ENCODE results near the gene AUNIP.

AUNIP gene

DNA sequence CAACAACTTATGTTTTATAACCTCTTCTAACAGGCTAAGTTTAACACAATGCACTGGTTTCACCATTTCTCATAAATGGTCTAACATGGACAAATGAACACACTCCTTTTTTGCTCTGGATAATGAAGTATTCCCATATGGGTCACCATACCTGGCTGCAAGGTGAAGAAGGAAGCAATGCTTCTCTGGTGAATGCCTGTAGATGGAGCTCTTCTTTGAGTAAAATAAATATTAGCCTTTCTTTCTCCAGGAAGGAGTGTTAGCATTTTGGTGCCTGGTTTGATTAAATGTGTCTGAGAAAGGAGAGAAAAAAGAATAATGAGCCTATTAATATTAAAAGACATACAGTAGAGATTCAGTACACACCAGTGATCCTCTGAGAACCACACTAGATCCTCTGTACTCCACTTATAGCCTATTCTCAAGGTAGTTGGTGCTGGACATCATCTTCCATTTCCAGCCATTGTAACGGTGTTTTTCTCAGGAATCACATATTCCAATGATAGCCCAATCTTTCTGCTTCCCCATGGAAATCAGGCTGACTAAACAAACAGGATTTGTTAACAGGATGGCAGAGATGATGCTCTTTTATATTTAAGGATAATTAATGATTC, 21.9 kb downstream of the AUNIP start:
- Histone ChIP-seq H3K27me3 (ENCODE audit: insufficient read depth, low read depth, severe bottlenecking) (no peaks in the 10 kb centered on the region), H3K9me3 (ENCODE audit: severe bottlenecking) (no peaks in the 10 kb centered on the region), H3K36me3 (peaks cover 45% of the 10 kb centered on the region), H3K27ac (no peak overlapping the region), H3K4me3 (ENCODE audit: low read depth, low read length) (no peak overlapping the region)
- DNase-seq: no peak
- TF ChIP-seq, protein P1, sequence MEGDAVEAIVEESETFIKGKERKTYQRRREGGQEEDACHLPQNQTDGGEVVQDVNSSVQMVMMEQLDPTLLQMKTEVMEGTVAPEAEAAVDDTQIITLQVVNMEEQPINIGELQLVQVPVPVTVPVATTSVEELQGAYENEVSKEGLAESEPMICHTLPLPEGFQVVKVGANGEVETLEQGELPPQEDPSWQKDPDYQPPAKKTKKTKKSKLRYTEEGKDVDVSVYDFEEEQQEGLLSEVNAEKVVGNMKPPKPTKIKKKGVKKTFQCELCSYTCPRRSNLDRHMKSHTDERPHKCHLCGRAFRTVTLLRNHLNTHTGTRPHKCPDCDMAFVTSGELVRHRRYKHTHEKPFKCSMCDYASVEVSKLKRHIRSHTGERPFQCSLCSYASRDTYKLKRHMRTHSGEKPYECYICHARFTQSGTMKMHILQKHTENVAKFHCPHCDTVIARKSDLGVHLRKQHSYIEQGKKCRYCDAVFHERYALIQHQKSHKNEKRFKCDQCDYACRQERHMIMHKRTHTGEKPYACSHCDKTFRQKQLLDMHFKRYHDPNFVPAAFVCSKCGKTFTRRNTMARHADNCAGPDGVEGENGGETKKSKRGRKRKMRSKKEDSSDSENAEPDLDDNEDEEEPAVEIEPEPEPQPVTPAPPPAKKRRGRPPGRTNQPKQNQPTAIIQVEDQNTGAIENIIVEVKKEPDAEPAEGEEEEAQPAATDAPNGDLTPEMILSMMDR (IDR thresholded peaks at IDR 0.05; ENCODE audit: low read depth, low read length): peak; percentile 50; the same call in 1 of the 2 replicates

DNA sequence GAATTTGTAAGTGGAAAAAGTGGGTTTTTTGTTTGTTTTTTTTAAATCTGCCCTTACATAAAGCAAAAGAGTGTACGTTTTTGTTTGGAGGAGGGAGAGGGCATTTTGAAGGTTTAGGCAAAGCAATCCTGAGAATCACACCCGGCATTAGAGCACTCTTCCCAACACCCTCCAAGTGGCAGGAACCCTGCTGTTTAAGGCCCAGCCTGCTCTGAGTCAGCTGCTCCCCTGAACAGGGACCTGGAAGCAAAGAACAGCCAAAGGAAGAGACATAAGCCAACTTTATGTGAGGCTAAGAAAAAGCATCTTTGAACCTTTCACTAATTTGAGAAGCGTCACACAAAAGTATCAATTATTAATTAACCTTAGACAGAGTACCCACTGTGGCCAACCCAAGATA, 22.6 kb downstream of the AUNIP start:
- peaks cover 51% of the 10 kb centered on the region for H3K36me3 ChIP-seq

DNA sequence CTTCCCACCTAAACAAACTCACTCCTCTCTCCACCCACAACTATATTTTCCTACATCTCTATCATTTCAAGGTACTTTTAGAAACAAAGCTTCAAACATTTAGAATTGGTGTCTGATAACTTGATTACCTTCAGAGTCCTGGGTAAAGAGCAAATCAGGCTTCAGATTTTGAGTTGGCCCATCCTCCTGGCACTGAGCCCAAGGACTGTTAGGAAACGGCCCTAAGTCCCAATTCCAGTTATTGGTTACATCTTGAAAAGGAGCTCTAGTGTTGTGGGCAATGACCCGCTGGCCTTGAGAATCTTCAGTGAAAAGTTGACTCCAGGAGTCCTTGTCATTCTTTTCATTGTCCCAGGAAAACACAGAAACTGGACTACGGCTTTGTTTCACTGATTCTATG, 24.4 kb downstream of the AUNIP start:
- TF ChIP-seq, protein P1 (IDR thresholded peaks at IDR 0.05; ENCODE audit: low read depth, low read length): no peak
- DNase-seq: no peak
- peaks cover 69% of the 10 kb centered on the region for H3K36me3 ChIP-seq

More for the DNA sequence above, 22.6 kb downstream of the AUNIP start:
- H3K9me3 ChIP-seq (ENCODE audit: severe bottlenecking): no peaks in the 10 kb centered on the region
- no peak for DNase-seq
- no peak overlapping the region for H3K4me3 ChIP-seq (ENCODE audit: low read depth, low read length)
- no peak overlapping the region for H3K27ac ChIP-seq
- TF ChIP-seq, protein P1 (IDR thresholded peaks at IDR 0.05; ENCODE audit: low read depth, low read length): no peak
- H3K27me3 ChIP-seq (ENCODE audit: insufficient read depth, low read depth, severe bottlenecking): no peaks in the 10 kb centered on the region

DNA sequence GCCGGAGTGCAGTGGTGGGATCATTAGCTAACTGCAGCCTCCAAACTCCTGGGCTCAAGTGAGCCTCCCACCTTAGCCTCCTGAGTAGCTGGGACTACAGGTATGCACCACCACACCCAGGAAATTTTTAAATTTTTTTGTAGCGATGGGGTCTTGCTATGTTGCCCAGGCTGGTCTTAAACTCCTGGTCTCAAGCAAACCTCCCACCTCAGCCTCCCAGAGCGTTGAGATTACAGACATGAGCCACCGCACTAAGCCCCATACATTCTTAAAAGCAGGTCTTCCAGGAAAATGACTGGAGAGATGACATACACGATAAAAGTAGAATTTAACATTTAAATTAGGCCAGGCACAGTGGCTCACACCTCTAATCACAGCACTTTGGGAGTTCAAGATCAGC, 26.1 kb downstream of the AUNIP start:
- Histone ChIP-seq H3K36me3 (peaks cover 87% of the 10 kb centered on the region), H3K27ac (no peak overlapping the region), H3K9me3 (ENCODE audit: severe bottlenecking) (no peaks in the 10 kb centered on the region), H3K27me3 (ENCODE audit: insufficient read depth, low read depth, severe bottlenecking) (no peaks in the 10 kb centered on the region), H3K4me3 (ENCODE audit: low read depth, low read length) (no peak overlapping the region)
- TF ChIP-seq, protein P1 (IDR thresholded peaks at IDR 0.05; ENCODE audit: low read depth, low read length): no peak
- no peak for DNase-seq

More for the DNA sequence above, 24.4 kb downstream of the AUNIP start:
- Histone ChIP-seq H3K27ac (no peak overlapping the region), H3K4me3 (ENCODE audit: low read depth, low read length) (no peak overlapping the region), H3K9me3 (ENCODE audit: severe bottlenecking) (no peaks in the 10 kb centered on the region), H3K27me3 (ENCODE audit: insufficient read depth, low read depth, severe bottlenecking) (no peaks in the 10 kb centered on the region)

DNA sequence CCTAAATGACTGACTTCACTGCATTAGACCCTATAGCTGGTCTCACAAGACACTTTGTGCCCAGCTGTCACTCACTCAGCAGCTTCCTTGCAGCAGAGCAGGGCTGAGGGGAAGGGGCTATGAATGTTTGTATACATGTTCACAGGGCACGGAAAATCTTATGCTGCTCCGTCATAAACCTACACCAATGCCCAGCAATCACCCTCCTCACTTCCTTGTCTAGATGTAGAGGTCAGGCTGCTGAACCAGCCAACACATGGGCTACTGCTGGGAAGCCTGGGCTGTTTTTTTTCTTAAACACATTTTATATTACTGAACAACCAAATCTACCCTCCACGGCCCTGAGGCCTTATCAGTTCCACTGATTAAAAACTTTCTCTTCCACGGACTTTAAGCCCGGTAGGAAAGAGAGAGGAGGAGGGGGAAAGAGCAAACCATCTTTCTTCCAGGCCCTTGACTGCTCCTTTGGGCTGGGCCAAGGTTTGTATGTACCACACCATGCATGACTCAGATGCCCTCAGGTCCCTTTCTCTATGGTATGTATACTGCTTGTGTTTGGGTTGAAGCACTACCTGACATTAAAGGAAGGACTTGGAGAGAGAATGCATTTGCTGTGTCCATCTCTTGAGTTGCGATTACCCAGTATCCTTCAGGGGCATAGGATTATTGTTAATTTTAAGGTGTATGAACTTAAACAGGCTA, 26.8 kb downstream of the AUNIP start:
- TF ChIP-seq, protein P1 (IDR thresholded peaks at IDR 0.05; ENCODE audit: low read depth, low read length): no peak
- no peak for DNase-seq
- Histone ChIP-seq H3K36me3 (peaks cover 93% of the 10 kb centered on the region), H3K27ac (no peak overlapping the region), H3K27me3 (ENCODE audit: insufficient read depth, low read depth, severe bottlenecking) (no peaks in the 10 kb centered on the region), H3K4me3 (ENCODE audit: low read depth, low read length) (no peak overlapping the region), H3K9me3 (ENCODE audit: severe bottlenecking) (no peaks in the 10 kb centered on the region)
